Measurements from ENCODE around the gene PRDX5. TPM values are rescaled to one million over a fixed set of nuclear protein-coding genes. Genes with fewer than 3 reads are reported as not detected.
A peak's percentile ranks its signal among the peaks of the same experiment; 100 is the strongest.

PRDX5 gene
- total RNA-seq, 2 experiments from 2014 or later: 177 to 217 TPM

DNA sequence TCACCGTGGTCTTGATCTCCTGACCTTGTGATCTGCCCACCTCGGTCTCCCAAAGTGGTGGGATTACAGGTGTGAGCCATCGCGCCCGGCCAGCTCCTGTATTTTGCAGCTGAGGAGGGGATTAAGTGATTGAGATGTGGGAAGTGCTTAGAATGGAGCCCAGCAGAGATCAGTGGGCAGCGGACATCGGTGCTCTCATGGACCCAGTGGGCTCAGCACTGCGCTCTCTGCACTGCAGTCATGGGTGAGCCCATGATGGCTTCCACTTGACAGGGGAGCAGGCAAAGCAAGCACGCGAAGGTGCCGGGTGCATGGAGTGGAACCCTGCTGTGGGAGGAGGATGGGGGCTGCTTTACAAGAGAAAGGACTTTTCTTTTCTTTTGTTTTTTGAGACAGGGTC is 13.0 kb downstream of the PRDX5 start:
- no peaks in the 10 kb centered on the region for H3K9me2 ChIP-seq (ENCODE audit: insufficient read depth, low read length)
- no peak overlapping the region for H2AFZ ChIP-seq (ENCODE audit: low read length)
- intact Hi-C loops (cut with micrococcal nuclease; ENCODE audit: unreplicated experiment): loop anchor here (1.0 kb wide), 1 partner anchor 13 kb away; the partner anchor contains the start of gene PRDX5
- no peak overlapping the region for H3K4me2 ChIP-seq (ENCODE audit: low read length)
- DNase-seq (ENCODE audit: low spot score): no peak
- H3K36me3 ChIP-seq (ENCODE audit: insufficient read depth, low read length): peaks cover 9% of the 10 kb centered on the region; the same call in 1 of the 2 replicates
- no peaks in the 10 kb centered on the region for H3K9me3 ChIP-seq (ENCODE audit: low read length)
- H3K27ac ChIP-seq (ENCODE audit: low read depth, low read length, poor library complexity, severe bottlenecking): no peak overlapping the region
- BruUV-seq (replicated peaks): no TSS peak
- ChIA-PET POLR2A (interaction anchor here (1.1 to 1.9 kb wide), 2 partner anchors 13 to 26 kb away, joined by 3 to 11 read pairs; partner anchors contain the start of genes PRDX5 and TRMT112), CTCF (ENCODE audit: unreplicated experiment) (interaction anchor here (1.4 kb wide), 1 partner anchor 13 kb away, joined by 9 read pairs; the partner anchor contains the start of genes PRDX5 and TRMT112)
- no peak overlapping the region for H3K4me3 ChIP-seq (ENCODE audit: low read depth, low read length, poor library complexity, severe bottlenecking)
- TF ChIP-seq, protein P1, sequence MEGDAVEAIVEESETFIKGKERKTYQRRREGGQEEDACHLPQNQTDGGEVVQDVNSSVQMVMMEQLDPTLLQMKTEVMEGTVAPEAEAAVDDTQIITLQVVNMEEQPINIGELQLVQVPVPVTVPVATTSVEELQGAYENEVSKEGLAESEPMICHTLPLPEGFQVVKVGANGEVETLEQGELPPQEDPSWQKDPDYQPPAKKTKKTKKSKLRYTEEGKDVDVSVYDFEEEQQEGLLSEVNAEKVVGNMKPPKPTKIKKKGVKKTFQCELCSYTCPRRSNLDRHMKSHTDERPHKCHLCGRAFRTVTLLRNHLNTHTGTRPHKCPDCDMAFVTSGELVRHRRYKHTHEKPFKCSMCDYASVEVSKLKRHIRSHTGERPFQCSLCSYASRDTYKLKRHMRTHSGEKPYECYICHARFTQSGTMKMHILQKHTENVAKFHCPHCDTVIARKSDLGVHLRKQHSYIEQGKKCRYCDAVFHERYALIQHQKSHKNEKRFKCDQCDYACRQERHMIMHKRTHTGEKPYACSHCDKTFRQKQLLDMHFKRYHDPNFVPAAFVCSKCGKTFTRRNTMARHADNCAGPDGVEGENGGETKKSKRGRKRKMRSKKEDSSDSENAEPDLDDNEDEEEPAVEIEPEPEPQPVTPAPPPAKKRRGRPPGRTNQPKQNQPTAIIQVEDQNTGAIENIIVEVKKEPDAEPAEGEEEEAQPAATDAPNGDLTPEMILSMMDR (conservative IDR thresholded peaks at IDR 0.05; ENCODE audit: low read length): no peak
- no peak for TF ChIP-seq EZH2phosphoT487 (IDR thresholded peaks at IDR 0.05; ENCODE audit: borderline replicate concordance, low read depth, low read length)
- H4K20me1 ChIP-seq (ENCODE audit: insufficient read depth, low read length): no peaks in the 10 kb centered on the region
- peaks cover 22% of the 10 kb centered on the region for H3K4me1 ChIP-seq (ENCODE audit: insufficient read depth, low read length, poor library complexity, severe bottlenecking)
- no peaks in the 10 kb centered on the region for H3K79me2 ChIP-seq (ENCODE audit: insufficient read depth, low read depth, low read length)

DNA sequence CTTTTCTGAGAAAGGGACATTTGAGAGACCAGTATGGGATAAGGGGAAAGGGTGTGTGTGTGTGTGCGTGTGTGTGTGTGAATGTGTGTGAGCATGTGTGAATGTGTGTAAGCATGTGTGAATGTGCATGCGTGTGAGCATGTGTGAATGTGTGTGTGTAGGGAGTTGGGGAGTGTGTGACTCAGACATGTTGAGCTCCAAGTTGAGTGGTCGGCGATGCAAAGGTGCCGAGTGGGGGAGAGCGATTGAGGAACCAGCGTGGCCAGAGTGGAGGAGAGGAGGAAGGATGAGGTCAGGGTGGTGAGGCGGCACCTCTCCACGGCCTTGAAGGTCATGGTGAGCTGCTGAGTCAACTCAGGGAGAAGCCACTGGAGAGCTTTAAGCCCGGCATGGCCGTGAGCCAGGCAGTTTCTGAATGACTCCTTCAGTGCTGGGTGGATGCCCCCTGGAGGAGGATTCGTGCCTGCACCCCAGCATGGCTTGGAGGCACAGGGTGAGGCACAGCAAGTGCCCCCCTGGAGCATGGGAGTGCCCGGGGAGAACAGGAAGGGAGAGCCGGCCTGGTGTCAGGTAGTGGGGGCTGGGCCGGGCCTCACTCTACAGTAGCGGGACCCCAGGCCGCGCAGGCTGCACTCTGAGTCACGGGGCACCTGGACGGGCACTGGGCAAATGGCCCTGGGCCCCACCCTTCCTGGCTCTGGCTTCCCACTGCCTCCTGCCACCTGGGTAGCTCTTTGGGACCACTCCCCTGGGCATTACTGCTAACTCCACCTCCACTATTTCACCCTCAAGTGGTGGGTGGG is 13.8 kb downstream of the PRDX5 start:
- Histone ChIP-seq H3K79me2 (ENCODE audit: insufficient read depth, low read depth, low read length) (no peaks in the 10 kb centered on the region), H3K27ac (ENCODE audit: low read depth, low read length, poor library complexity, severe bottlenecking) (no peak overlapping the region), H3K9me3 (ENCODE audit: low read length) (no peaks in the 10 kb centered on the region), H4K20me1 (ENCODE audit: insufficient read depth, low read length) (no peaks in the 10 kb centered on the region), H2AFZ (ENCODE audit: low read length) (no peak overlapping the region), H3K4me1 (ENCODE audit: insufficient read depth, low read length, poor library complexity, severe bottlenecking) (peaks cover 31% of the 10 kb centered on the region), H3K4me2 (ENCODE audit: low read length) (peak overlapping the region; percentile 20; the same call in 1 of the 2 replicates), H3K9me2 (ENCODE audit: insufficient read depth, low read length) (no peaks in the 10 kb centered on the region), H3K4me3 (ENCODE audit: low read depth, low read length, poor library complexity, severe bottlenecking) (no peak overlapping the region), H3K36me3 (ENCODE audit: insufficient read depth, low read length) (peaks cover 9% of the 10 kb centered on the region; the same call in 1 of the 2 replicates)
- ChIA-PET CTCF (ENCODE audit: unreplicated experiment) (interaction anchor here (0.9 to 1.4 kb wide), 3 partner anchors 14 to 25 kb away, joined by 3 to 9 read pairs (median 6); partner anchors contain the start of genes PRDX5 and TRMT112), POLR2A (interaction anchor here (1.1 to 1.9 kb wide), 3 partner anchors 8 to 27 kb away, joined by 3 to 11 read pairs (median 4); partner anchors contain the start of genes PRDX5 and TRMT112)
- TF ChIP-seq, protein P1 (conservative IDR thresholded peaks at IDR 0.05; ENCODE audit: low read length): peak; percentile 72
- no peak for TF ChIP-seq EZH2phosphoT487 (IDR thresholded peaks at IDR 0.05; ENCODE audit: borderline replicate concordance, low read depth, low read length)
- DNase-seq (ENCODE audit: low spot score): peak; percentile 57
- intact Hi-C loops (cut with micrococcal nuclease; ENCODE audit: unreplicated experiment): loop anchor here (1.0 kb wide), 1 partner anchor 13 kb away; the partner anchor contains the start of gene PRDX5
- BruUV-seq (replicated peaks): no TSS peak
